Measurements from ENCODE around the gene SEZ6. TPM values are rescaled to one million over a fixed set of nuclear protein-coding genes. Genes with fewer than 3 reads are reported as not detected.
A peak's percentile ranks its signal among the peaks of the same experiment; 100 is the strongest.

SEZ6 gene
- total RNA-seq, 1 experiment from 2014 or later = not detected

GRCh38 chr17:29036584-29036983, 30.8 kb upstream of the SEZ6 start:
- no peak for DNase-seq (ENCODE audit: low read depth)

GRCh38 chr17:29034510-29034909, 28.7 kb upstream of the SEZ6 start:
- no peak for DNase-seq (ENCODE audit: low read depth)

GRCh38 chr17:29032857-29033197, 27.0 kb upstream of the SEZ6 start:
- no peak for DNase-seq (ENCODE audit: low read depth)

- DNase-seq (ENCODE audit: low read depth) = no peak
These were observed 26.4 kb upstream of the SEZ6 start for GRCh38 chr17:29032013-29032856.

- no peak for DNase-seq (ENCODE audit: low read depth)
These were observed 25.7 kb upstream of the SEZ6 start for GRCh38 chr17:29031488-29031887.

GRCh38 chr17:29024316-29024952, 18.6 kb upstream of the SEZ6 start:
- no peak for DNase-seq (ENCODE audit: low read depth)

- no peak for DNase-seq (ENCODE audit: low read depth)
These were observed 16.2 kb upstream of the SEZ6 start for GRCh38 chr17:29022074-29022473.

GRCh38 chr17:29021226-29021625, 15.4 kb upstream of the SEZ6 start:
- no peak for DNase-seq (ENCODE audit: low read depth)

GRCh38 chr17:29020576-29020975, 14.7 kb upstream of the SEZ6 start:
- DNase-seq (ENCODE audit: low read depth) = no peak

GRCh38 chr17:29019475-29020181, 13.8 kb upstream of the SEZ6 start:
- no peak for DNase-seq (ENCODE audit: low read depth)

GRCh38 chr17:29018788-29019474, 13.1 kb upstream of the SEZ6 start:
- no peak for DNase-seq (ENCODE audit: low read depth)

GRCh38 chr17:29016345-29017210, 10.7 kb upstream of the SEZ6 start:
- DNase-seq (ENCODE audit: low read depth) = no peak

GRCh38 chr17:29014716-29015115, 8.9 kb upstream of the SEZ6 start:
- DNase-seq (ENCODE audit: low read depth) = no peak

- DNase-seq (ENCODE audit: low read depth) = peak; percentile 27
These were observed 6.7 kb upstream of the SEZ6 start for GRCh38 chr17:29012535-29012934.

- DNase-seq (ENCODE audit: low read depth) = no peak
These were observed 4.8 kb upstream of the SEZ6 start for GRCh38 chr17:29010586-29010985.

GRCh38 chr17:29010129-29010528, 4.3 kb upstream of the SEZ6 start:
- no peak for DNase-seq (ENCODE audit: low read depth)

- DNase-seq (ENCODE audit: low read depth) = no peak
These were observed 2.8 kb upstream of the SEZ6 start for GRCh38 chr17:29008591-29008990.

- peak; percentile 87 for DNase-seq (ENCODE audit: low read depth)
These were observed 2.1 kb upstream of the SEZ6 start for GRCh38 chr17:29007860-29008455.

GRCh38 chr17:29007456-29007855, 1.6 kb upstream of the SEZ6 start:
- DNase-seq (ENCODE audit: low read depth) = peak; percentile 35

GRCh38 chr17:29004081-29004692, 1.6 kb downstream of the SEZ6 start:
- DNase-seq (ENCODE audit: low read depth) = peak; percentile 27
